Measurements from ENCODE around the gene METTL8. TPM values are rescaled to one million over a fixed set of nuclear protein-coding genes. Genes with fewer than 3 reads are reported as not detected.

METTL8 gene
- total RNA-seq, 4 donors from 2014 or later, result 17.2 to 45.3 (median 25.7) TPM

DNA sequence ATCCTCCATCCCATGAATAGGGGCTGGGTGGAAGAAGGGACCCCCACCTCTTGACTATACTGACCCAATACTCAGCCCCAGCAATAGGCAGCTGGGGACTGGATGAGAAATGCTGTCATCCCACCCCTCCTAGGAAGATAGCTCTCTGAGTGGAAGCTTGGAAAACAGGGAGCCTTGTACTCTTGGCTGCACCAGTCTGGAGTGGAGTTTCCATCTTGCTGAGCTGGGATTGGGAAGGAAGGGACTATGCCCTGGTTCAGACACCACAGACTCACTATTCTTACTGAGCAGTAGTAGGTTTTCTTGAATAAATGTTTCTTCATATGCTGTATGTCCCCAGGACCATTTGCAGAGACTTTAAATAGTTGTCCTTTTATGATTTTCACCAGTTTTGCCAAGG lies 7.7 kb upstream of the METTL8 start:
- TF ChIP-seq CTCF (IDR thresholded peaks at IDR 0.05; ENCODE audit: low read depth), result no peak

DNA sequence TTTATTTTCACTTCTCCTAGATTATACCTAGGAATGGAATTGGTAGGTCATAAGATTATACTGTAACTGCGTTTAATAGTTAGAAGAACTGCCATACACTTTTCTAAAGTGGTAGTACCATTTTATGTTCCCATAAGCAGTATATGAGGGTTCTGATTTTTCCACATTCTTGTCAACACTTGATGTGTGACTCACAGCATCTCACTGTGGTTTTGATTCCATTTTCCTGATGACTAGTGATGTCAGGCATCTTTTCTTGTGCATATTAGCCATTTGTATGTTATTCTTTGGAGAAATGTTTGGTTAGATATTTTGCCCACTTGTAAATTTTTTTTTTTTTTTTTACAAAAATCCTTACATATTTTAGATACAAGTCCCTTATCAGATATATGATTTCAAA lies 2.5 kb upstream of the METTL8 start:
- TF ChIP-seq CTCF (IDR thresholded peaks at IDR 0.05; ENCODE audit: low read depth), result no peak

GRCh38 chr2:171434013-171434989 lies 511 bp upstream of the METTL8 start, which contains the start of gene DCAF17:
Gene DCAF17, plus strand, starts transcription at chr2:171434226. Its CDS starts 352 bp downstream, at chr2:171434578.
- no peak for TF ChIP-seq CTCF (IDR thresholded peaks at IDR 0.05; ENCODE audit: low read depth)

DNA sequence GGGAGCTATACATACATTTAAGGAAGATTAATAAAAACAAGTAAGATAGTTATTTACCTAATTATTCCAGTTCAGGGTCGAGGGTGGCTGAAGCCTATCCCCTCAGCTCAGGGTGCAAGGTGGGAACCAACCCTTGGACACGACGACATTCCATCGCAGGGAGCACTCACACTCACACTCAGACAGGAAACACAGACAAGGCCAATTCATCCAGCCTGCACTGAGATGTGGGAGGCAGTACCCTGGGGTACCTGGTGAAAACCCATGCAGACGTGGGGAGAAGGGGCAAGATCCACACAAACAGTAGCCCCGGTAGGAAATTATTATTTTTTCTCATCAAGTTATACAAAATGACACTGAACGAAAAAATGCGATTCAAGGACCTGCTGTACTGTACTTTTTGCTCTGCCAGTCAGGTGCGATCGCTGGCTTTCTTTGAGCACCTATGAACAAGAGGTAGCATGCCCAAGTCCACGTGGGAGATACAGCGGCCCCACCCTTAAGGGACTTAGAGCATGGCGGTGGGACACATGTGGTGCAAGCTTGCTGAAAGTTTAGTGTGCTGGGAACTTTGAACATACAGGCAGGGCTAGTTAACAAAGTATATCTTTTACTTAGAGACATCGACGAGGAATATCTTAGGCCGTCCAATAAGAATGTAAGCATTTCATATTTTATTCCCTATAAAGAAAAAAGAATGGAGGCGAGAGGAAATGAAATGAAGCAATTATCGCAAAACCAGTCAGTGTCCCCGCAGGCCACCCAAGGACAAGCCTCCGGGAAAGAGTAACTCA lies 624 bp downstream of the METTL8 start:
- no peak for TF ChIP-seq CTCF (IDR thresholded peaks at IDR 0.05; ENCODE audit: low read depth)

DNA sequence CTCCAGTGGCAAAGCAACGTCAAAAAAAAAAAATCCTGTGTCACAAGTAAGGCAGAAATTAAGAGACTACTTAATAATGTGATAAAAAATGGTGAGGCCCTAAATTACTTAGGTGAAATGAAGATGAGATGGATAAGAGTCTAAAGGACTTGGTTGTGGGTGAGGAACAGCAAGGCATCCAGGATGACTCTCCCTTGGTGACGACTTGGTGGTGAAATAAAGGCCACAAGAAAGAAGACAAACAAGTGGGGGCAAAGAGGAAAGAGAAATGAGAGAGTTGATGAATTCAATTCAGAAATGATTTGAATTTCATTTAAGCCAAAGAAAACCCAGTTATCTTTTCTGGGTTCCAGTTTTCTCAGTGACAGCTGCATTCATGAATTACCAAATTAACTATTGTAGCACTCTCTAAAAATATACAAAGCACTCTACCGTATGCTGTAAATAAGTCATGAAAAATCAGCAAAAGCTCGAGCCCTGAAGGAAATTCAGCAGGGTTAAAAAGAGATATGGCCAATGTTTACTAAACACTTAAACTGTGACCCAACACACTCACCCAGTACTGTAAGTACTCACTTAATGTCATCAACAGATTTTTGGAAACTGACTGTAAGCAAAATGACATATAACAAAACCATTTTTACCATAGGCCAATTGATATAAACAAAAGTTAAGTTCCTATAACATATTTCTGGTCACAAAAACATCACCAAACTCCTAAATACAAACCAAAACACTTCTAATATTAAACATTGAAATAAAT lies 1.4 kb downstream of the METTL8 start:
- no peak for TF ChIP-seq CTCF (IDR thresholded peaks at IDR 0.05; ENCODE audit: low read depth)

DNA sequence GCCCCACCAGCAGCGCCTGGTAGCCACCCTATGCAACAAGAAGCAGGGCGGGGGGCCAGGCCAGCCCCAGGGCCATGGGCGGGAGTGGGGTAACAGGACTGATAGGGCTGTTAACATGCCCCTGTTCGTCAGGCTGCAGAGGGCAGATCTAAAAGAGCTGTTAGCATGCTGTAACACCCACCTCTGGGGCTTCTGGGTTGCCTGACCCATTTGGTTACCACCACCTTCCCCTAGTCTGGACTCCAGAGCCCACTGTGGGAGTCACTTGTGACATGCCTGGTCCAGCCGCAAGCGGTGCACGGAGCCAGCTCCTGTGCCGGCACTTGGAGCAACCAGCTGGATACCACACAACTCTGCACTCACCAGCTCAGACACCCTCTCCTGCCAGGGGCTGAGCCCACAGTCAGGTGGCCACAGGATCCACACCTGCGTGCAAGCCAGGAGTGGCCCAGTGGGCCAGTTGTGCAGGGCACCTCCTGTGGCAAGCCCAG lies 2.1 kb downstream of the METTL8 start:
- no peak for TF ChIP-seq CTCF (IDR thresholded peaks at IDR 0.05; ENCODE audit: low read depth)
